Small intestine (tissue), 7 donors: Measurements from ENCODE around the gene TBCE. TPM values are rescaled to one million over a fixed set of nuclear protein-coding genes. Genes with fewer than 3 reads are reported as not detected.

Experiments used
- DNase-seq, 2 donors: peaks; one replicate each; pipeline versions ENCODE4 v3.0.0 to v3.0.0-alpha.2; 2013
- FAIRE-seq: peaks from 2 replicates; lab custom pipeline; 2012; peaks lifted over from hg19 to GRCh38; lab: Jason Lieb, UNC
- H3K27ac ChIP-seq, 3 donors: one replicate each; pipeline ENCODE4 v1.5.1; 2013; ENCODE audit warnings: low read length in 2 of 3, mild to moderate bottlenecking in 2 of 3, control low read depth in 1 of 3, inconsistent platforms in 1 of 3, low read depth in 1 of 3, moderate library complexity in 1 of 3
- H3K27me3 ChIP-seq, 3 donors: one replicate each; pipeline ENCODE4 v1.6.1; 2013; ENCODE audit warnings: low read length in 3 of 3, inconsistent platforms in 1 of 3; ENCODE audit not compliant: control insufficient read depth in 3 of 3, insufficient read depth in 3 of 3
- H3K36me3 ChIP-seq, 3 donors: one replicate each; pipeline ENCODE4 v1.6.1; 2013; ENCODE audit warnings: low read length in 3 of 3, inconsistent platforms in 1 of 3, low read depth in 1 of 3, mild to moderate bottlenecking in 1 of 3, moderate library complexity in 1 of 3; ENCODE audit not compliant: control insufficient read depth in 3 of 3, insufficient read depth in 2 of 3
- H3K4me1 ChIP-seq, 3 donors: one replicate each; pipeline ENCODE4 v1.6.1; 2013; ENCODE audit warnings: low read length in 2 of 3, inconsistent platforms in 1 of 3, low read depth in 1 of 3, mild to moderate bottlenecking in 1 of 3, moderate library complexity in 1 of 3; ENCODE audit not compliant: control insufficient read depth in 3 of 3, insufficient read depth in 2 of 3
- H3K4me3 ChIP-seq, 3 donors: one replicate each; pipeline ENCODE4 v1.5.1; 2013; ENCODE audit warnings: low read length in 3 of 3, control low read depth in 1 of 3, inconsistent platforms in 1 of 3, low read depth in 1 of 3, mild to moderate bottlenecking in 1 of 3, moderate library complexity in 1 of 3
- H3K9me3 ChIP-seq, 2 donors: one replicate each; pipeline ENCODE4 v1.6.1; 2013; ENCODE audit warnings: low read depth in 1 of 2, low read length in 1 of 2; ENCODE audit not compliant: control insufficient read depth in 2 of 2, insufficient read depth in 1 of 2
- WGBS, 3 donors: extraction: QIAGEN DNeasy Blood & Tissue Kit; methylation state at CpG; one replicate each; pipeline ENCODE4 v1.1.7; 2013; 5-methylcytosine and 5-hydroxymethylcytosine counted together
- polyA plus RNA-seq, 4 donors: library from polyadenylated mRNA; stranded (reverse) in 3 of 4; unstranded in 1 of 4; fragments of 200-250 nt in 3 of 4; fragments of 120-200 nt in 1 of 4; gene quantifications; one replicate each; pipeline versions ENCODE4 v1.2.1 to v1.2.3, GENCODE V29; 2013
- donor health status: healthy with polysubstance abuse.
- donor health status: control.
- donor health status: control.
- donor health status: Bipolar disorder and iron deficiency.
- donor health status: healthy.

Gene TBCE
- polyA plus RNA-seq, 4 donors, result 14.7 to 40.9 (median 22.1) TPM

DNA sequence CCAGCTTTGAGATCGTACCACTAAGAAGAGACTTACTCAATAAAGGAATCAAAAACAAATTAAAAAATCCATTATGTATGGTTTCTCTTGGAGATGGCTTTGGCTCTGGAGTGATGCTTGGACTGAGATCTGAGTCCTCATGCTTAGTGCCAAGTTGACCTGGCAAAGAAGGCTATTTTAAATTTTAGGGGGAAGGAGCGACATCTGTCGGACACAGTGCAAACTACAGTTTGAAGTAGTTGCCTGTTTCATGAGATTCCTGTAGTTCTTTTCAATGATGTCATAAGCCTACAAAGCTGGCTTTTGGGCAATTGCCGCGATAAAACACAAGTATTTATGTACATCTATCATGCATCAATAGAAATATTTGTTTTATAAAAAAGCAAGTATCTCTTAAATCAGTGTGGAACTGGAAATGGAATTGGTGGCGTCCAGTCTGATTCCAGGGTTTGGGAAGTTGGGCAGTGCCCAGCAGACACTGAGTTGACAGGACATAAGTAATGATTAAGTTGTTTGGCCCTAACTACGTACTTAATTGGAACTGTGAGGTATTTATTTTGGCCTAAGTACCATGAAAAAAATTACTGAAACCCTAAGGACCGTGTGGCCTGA is 50.0 kb downstream of the TBCE start:
- peaks cover 0 to 13% (median 0%) of the 10 kb centered on the region in 3 donors for H3K36me3 ChIP-seq
- FAIRE-seq (no peak), DNase-seq (peak; percentile 63 to 74)
- 34 to 36% (median 35%) methylated on average over 8 of the region's 8 CpGs for WGBS, 3 donors
- no peak overlapping the region for H3K4me3 ChIP-seq
- H3K27ac ChIP-seq, result no peak overlapping the region
- H3K9me3 ChIP-seq, result no peaks in the 10 kb centered on the region
- H3K4me1 ChIP-seq, result no peaks in the 10 kb centered on the region
- no peaks in the 10 kb centered on the region for H3K27me3 ChIP-seq

DNA sequence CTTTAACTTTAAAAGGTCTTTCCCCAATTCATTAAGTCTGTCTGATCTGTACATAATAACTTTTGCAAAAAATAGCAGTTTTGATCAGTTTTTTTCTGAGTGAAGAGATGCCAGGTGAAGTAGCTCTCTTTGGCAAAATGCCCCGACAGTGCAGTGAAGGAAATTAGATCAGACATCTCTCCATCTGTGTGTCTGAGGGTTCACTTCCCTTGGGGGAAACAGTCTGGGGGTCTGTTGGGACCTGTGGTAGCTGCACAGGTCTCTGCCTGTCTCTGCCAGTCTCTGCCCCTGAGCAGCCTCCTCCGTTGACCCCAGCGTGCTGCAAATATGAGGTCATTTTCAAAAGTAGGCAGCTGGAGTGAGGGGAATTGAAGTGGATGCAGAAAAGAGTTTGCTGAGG is 54.5 kb downstream of the TBCE start:
- no peaks in the 10 kb centered on the region for H3K9me3 ChIP-seq
- no peak overlapping the region for H3K4me3 ChIP-seq
- H3K4me1 ChIP-seq, result no peaks in the 10 kb centered on the region
- no peak for FAIRE-seq
- H3K27ac ChIP-seq, result no peak overlapping the region
- no peaks in the 10 kb centered on the region for H3K27me3 ChIP-seq
- DNase-seq, result no peak
- peaks cover 0 to 22% (median 0%) of the 10 kb centered on the region in 3 donors for H3K36me3 ChIP-seq
- WGBS, 3 donors, result 71 to 90% (median 80%) methylated on average over 3 of the region's 3 CpGs

DNA sequence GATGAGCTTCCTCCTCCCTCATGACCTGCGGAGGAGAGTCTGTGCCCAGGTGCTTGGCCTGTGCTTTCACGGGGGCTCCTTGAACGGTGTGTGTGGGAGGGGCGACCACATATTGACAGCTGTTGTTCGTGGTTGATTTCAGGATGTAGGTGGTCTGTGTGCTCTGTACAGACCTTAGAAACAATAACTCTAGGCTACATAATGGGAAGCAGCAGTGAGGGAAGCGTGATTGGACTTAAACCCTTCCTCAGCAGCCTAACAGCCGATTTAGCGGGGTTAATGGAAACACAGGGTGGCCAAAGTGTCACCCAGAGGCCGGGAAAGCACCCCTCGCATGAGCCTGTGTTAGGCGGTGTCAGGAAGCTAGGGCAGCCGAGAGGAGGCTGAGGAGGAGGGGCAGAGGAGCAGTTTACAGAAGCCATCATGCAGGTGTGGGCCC is 56.0 kb downstream of the TBCE start:
- H3K27ac ChIP-seq, result no peak overlapping the region
- DNase-seq (no peak), FAIRE-seq (no peak)
- H3K4me3 ChIP-seq, result no peak overlapping the region
- H3K36me3 ChIP-seq, result peaks cover 0 to 22% (median 0%) of the 10 kb centered on the region in 3 donors
- WGBS, 3 donors, result 57 to 64% (median 59%) methylated on average over 12 of the region's 12 CpGs
- no peaks in the 10 kb centered on the region for H3K4me1 ChIP-seq
- H3K27me3 ChIP-seq, result no peaks in the 10 kb centered on the region
- no peaks in the 10 kb centered on the region for H3K9me3 ChIP-seq

DNA sequence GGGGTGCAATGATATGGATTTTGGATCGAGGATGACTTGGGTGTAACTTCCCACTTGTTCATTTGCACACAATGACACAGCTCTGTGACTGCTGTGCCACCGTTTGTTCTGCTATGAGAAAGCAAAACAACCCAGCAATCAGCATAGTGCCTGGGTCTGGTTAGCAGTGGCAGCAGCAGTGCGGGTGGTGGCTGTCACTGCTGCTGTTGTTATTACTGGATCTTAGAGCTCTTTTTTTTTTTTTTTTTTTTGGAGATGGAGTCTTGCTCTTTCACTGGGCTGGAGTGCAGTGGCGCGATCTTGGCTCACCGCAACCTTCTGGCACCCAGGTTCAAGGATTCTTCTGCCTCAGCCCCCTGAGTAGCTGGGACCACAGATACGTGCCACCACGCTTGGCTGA is 56.9 kb downstream of the TBCE start:
- H3K27me3 ChIP-seq, result no peaks in the 10 kb centered on the region
- H3K4me1 ChIP-seq, result no peaks in the 10 kb centered on the region
- FAIRE-seq, result no peak
- H3K27ac ChIP-seq, result no peak overlapping the region
- WGBS, 3 donors, result 82 to 91% (median 87%) methylated on average over 8 of the region's 8 CpGs
- H3K36me3 ChIP-seq, result peaks cover 0 to 22% (median 0%) of the 10 kb centered on the region in 3 donors
- H3K4me3 ChIP-seq, result no peak overlapping the region
- H3K9me3 ChIP-seq, result no peaks in the 10 kb centered on the region
- no peak for DNase-seq

DNA sequence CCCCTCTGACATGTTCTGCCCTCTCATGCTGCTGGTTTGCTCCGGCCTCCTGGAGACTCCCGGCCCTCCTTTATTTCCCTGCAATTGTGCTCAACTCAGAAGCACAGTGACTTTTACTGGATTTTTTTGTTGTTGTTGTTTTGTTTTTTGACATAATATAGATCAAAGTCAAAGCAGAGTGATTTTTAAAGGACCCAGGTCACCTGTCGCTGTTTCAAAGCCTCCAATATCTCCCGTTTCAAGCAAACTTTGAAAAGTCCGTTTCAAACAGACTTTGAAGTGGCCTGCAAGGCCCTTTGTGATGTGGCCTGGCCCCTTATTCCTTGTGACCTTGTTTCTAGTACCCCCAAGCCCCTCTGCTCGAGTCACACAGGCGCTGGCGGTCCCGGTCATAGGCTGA is 58.1 kb downstream of the TBCE start:
- FAIRE-seq (no peak), DNase-seq (no peak)
- 93 to 95% (median 94%) methylated on average over 9 of the region's 9 CpGs for WGBS, 3 donors
- Histone ChIP-seq H3K27me3 (no peaks in the 10 kb centered on the region), H3K9me3 (no peaks in the 10 kb centered on the region), H3K4me1 (no peaks in the 10 kb centered on the region), H3K36me3 (peaks cover 0 to 16% (median 0%) of the 10 kb centered on the region in 3 donors), H3K4me3 (no peak overlapping the region), H3K27ac (no peak overlapping the region)

DNA sequence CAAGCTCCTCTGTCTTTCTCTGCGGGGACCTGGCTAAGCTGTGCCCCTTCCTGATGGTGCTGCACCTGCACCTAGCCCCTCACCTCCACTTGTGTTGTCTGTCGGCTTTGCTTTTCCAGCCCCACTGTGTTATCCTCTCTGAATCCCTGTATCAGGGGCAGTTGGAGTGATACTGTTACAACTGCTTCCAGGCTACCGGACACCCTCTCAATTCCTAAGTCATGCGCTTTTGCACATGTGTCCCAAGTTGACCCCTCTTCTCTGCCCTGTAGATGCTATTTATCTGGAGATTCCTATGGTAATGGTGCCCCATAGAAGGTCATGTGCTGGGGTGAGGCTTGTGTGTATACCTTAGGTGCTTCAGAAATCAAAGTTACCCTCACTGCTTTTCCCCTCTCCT is 58.9 kb downstream of the TBCE start:
- no peaks in the 10 kb centered on the region for H3K27me3 ChIP-seq
- DNase-seq (no peak), FAIRE-seq (no peak)
- no peaks in the 10 kb centered on the region for H3K9me3 ChIP-seq
- no peak overlapping the region for H3K27ac ChIP-seq
- 94 to 97% (median 94%) methylated on average over 4 of the region's 4 CpGs for WGBS, 3 donors
- peaks cover 0 to 16% (median 0%) of the 10 kb centered on the region in 3 donors for H3K36me3 ChIP-seq
- no peaks in the 10 kb centered on the region for H3K4me1 ChIP-seq
- H3K4me3 ChIP-seq, result no peak overlapping the region

DNA sequence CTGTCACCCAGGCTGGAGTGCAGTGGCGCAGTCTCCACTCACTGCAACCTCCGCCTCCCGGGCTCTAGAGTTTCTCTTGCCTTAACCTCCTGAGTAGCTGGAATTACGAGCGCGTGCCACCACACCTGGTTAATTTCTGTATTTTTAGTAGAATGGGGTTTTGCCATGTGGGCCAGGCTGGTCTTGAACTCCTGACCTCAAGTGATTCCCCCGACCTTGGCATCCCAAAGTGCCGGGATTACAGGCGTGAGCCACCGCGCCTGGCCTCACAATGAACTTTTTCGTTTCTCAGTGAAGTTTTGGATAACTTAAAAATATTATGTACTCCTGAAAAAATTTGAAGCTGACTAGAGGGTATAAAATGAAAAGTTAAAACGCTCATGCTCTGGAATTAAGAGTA is 59.5 kb downstream of the TBCE start:
- no peaks in the 10 kb centered on the region for H3K4me1 ChIP-seq
- DNase-seq (no peak), FAIRE-seq (no peak)
- H3K27ac ChIP-seq, result no peak overlapping the region
- no peaks in the 10 kb centered on the region for H3K9me3 ChIP-seq
- H3K36me3 ChIP-seq, result peaks cover 0 to 16% (median 0%) of the 10 kb centered on the region in 3 donors
- 93 to 96% (median 95%) methylated on average over 13 of the region's 13 CpGs for WGBS, 3 donors
- no peaks in the 10 kb centered on the region for H3K27me3 ChIP-seq
- no peak overlapping the region for H3K4me3 ChIP-seq

DNA sequence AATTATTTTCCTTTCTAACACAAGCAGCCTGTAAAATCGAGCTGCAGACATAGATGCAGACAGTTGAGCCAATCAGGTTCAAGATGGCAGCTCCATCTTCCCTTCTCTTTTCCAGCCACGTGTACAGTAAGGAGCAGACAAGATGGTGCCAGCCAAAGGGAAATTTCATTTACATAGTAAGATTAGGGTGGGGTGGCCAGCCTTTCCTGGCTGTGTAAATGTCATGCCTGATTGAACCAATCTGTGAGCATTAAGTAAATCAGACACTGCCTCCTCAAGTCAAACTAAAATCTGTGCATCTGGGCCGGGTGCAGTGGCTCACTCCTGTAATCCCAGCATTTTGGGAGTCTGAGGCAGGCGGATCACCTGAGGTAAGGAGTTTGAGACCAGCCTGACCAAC is 60.2 kb downstream of the TBCE start:
- Histone ChIP-seq H3K9me3 (no peaks in the 10 kb centered on the region), H3K27ac (no peak overlapping the region), H3K27me3 (no peaks in the 10 kb centered on the region), H3K4me1 (no peaks in the 10 kb centered on the region), H3K4me3 (no peak overlapping the region), H3K36me3 (peaks cover 0 to 17% (median 0%) of the 10 kb centered on the region in 3 donors)
- DNase-seq, result no peak
- WGBS, 3 donors, result 81 to 89% (median 85%) methylated on average over 4 of the region's 4 CpGs
- no peak for FAIRE-seq

DNA sequence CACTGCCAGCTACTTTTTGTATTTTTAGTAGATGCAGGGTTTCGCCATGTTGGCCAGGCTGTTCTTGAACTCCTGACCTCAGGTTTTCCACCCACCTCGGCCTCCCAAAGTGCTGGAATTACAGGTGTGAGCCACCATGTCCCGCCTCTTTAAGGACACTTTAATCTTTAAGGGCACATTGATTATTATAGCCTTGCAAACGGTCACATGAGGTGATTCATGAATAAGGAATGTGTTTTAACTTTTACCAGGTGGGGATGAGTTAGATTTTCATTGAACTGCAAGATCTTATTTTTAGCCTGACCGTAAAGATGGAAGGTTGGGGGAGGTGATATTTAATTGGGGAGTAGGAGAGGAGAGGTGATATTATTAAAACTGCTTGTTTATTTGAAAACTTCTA is 61.9 kb downstream of the TBCE start:
- H3K9me3 ChIP-seq, result no peaks in the 10 kb centered on the region
- no peaks in the 10 kb centered on the region for H3K27me3 ChIP-seq
- FAIRE-seq, result no peak
- H3K4me3 ChIP-seq, result no peak overlapping the region
- H3K4me1 ChIP-seq, result no peaks in the 10 kb centered on the region
- no peak for DNase-seq
- 66 to 86% (median 75%) methylated on average over 5 of the region's 5 CpGs for WGBS, 3 donors
- H3K36me3 ChIP-seq, result peaks cover 0 to 32% (median 3%) of the 10 kb centered on the region in 3 donors
- H3K27ac ChIP-seq, result no peak overlapping the region
